Jurkat, Clone E6-1 (cell line): Measurements from ENCODE around the gene ADCY2.
"Not testable (repeated sequence)": the region's sequence is repeated elsewhere in the genome, so short reads cannot be mapped to it uniquely, and the experiment has no call there.

Experiments used
- DNase-seq: peaks from one replicate; pipeline ENCODE4 v3.0.0-alpha.2; 2011; ENCODE audit warnings: low read depth, low spot score
- H3K4me3 ChIP-seq: 2 replicates; pipeline ENCODE4 v1.5.1; 2011; ENCODE audit warnings: mild to moderate bottlenecking, low read length, control low read depth, moderate library complexity

Gene ADCY2

DNA sequence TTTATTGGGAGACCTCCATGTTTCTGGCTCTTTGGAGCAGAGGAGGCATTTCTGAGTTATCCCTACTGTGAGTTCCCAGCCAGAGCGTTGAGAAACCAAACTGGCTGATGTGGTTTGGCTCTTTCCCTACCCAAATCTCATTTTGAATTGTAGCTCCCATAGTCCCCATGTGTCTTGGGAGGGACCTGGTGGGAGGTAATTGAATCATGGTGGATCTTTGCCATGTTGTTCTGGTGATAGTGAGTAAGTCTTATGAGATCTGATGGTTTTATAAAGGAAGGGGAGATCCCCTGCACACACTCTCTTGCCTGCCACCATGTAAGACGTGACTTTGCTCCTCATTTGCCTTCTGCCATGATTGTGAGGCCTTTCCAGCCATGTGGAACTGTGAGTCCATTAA is 27.3 kb downstream of the ADCY2 start:
- not testable (repeated sequence) for H3K4me3 ChIP-seq, DNase-seq

DNA sequence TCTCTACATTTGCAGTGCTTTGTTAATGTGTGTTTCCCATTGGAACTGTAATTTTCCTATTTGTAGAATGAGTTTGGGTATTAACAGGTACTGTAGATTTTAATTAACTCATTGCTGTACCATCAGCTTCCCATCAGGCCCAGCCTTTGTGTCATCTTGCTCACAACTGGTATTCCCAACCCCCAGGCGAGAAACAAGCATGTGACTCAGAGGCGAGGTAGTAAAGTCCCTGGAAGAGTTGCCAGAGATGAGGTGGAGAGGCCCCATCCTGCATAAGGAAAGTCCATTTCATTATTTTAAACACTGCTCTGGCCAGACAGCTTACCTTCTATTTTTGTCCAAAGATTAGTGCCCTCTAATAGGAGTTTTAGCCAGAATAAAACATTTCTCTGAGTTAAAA is 29.9 kb downstream of the ADCY2 start:
- no peak overlapping the region for H3K4me3 ChIP-seq
- no peak for DNase-seq

DNA sequence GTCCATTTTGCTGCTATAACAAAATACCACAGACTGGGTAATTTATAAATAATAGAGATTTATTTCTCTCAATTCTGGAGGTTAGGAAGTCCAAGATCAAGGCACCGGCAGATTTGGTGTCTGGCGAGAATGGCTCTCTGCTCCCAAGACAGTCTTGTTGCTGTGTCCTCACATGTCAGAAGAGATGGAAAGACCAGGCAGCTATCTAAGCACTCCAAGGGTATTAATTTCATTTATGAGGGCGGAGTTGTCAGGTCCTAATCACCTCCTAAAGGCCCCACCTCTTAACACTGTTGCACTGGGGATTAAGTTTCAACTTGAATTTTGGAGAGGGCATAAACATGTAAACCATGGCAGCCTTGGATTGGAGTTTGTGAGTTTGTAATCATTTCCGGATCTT is 30.3 kb downstream of the ADCY2 start:
- no peak for DNase-seq
- H3K4me3 ChIP-seq = no peak overlapping the region

DNA sequence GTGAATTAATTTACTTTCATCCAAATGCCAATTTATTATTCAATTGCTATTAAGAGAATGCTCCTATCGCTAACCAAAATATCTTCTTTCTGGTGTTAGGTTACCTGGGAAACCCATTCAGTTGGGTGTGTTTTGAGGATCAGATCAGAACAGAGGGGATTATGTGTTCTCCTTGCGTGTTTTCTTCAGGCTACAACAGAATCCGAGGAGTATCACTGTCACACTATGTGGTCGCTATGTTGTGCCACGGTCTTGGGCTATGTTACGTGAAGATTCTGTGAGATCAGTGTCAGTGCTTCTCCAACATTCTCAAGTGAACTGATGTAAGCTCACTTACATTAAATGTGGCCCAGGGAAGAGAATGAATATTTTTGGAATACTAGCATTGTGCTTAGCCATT is 39.0 kb downstream of the ADCY2 start:
- no peak for DNase-seq
- H3K4me3 ChIP-seq = no peak overlapping the region

DNA sequence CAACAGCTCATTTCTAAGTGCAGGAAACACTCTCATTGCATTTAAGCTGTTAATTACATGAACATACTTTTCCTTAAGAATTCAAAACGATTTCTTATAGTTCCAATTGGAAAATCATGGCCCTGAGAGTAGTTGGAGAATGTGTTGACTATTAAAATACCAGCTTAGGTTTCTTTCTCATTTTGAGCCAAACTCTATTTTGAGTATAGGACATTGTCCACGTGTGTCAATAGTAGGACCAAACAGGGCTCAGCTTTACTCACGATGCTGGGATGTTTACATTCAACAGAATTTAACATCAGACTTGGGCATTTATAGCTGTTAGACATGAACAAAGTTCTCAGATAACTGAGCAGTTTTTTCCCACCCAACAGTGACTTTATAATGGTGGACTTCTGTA is 39.6 kb downstream of the ADCY2 start:
- no peak overlapping the region for H3K4me3 ChIP-seq
- no peak for DNase-seq

DNA sequence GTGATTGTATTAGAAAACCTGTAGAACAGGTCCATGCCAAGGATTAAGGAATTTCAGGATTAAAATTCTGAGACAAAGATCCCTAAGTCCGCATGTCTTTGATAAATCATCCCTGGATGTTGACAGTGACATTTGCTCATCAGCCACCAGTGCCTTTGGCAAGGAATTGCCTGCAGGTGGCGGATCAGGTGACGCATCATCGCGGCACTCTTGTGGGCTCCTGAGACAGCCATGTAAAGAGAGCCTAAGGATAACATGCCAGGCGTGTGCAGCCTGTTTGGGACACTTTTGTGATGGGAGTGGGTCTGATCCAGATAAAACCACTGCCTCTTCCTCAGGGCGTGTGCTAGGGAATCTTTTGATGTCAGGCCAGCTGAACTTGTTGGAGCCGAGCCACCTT is 40.6 kb downstream of the ADCY2 start:
- no peak overlapping the region for H3K4me3 ChIP-seq
- no peak for DNase-seq

DNA sequence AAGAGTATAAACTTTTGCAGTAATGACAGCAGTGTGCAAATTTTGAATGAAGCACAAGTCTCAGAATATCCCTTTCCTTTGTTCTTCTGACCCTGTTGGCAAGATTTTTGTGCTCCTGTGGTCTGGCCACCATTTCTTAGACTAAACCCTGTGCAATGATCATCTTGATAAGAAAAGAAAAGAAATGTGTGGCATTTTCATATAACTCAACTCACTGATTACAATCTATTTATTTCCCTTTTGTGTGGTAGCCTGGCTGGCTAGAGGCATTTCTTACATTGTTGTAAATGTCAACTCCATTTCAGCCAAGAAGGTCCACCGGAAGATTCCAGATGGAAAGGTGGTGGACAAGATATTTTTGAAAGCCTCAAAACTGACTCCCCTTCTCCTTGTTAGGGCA is 41.9 kb downstream of the ADCY2 start:
- H3K4me3 ChIP-seq = no peak overlapping the region
- DNase-seq = no peak

DNA sequence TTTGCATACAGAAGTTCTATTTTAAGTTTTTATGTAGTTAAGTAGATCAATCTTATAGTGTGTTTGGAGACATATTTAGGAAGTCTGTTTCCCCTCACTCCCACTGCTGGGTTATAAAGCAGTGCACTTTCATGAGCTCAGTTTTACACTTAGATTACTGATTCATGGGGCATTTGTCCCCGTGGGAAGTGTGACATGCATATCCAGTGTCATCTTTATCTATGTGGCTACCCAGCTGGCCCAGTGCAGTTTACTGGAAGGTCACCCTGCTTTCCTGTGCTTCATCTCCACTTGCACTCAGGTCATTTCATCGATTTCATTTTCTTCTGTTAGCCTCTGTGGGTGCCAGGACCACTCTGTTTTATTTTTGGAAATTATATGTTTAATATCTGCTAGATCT is 49.1 kb downstream of the ADCY2 start:
- DNase-seq = no peak
- no peak overlapping the region for H3K4me3 ChIP-seq

DNA sequence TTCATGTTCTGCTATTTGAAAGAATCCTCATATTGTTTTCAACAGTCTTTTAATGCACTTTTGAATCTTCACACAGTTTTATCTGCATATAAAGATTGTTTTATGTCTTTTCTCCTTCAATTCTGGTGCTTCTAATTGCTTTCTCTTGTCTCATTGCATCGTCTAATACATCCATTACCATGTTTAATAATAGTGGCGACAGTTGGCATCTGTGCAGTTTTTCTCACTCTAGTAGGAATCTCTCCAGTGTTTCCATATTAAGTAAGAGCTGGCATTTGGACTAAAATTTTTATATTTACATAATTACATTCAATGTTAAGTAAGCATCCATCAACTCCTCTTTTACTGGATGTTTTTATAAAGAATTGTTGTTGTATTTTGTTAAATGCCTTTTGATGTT is 49.9 kb downstream of the ADCY2 start:
- no peak for DNase-seq
- no peak overlapping the region for H3K4me3 ChIP-seq

DNA sequence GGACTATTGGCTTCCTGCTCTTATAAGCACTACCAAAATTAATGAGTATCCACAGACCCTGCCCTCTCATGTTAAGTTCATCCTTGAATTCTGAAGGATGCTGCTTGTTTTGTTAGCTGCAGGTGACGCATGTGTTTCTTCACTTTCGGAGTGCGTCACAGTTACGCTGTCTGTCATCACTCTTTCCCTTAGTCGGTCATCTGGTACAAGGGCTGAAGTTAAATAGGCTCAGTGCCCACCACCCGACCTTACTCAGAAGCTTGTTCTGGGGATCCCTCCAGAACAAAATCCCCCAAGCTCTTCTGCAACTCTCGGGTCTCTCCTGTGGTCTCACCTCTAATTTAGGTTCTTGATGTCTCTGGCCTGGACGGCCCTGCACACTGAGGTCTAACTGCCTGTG is 51.0 kb downstream of the ADCY2 start:
- no peak overlapping the region for H3K4me3 ChIP-seq

DNA sequence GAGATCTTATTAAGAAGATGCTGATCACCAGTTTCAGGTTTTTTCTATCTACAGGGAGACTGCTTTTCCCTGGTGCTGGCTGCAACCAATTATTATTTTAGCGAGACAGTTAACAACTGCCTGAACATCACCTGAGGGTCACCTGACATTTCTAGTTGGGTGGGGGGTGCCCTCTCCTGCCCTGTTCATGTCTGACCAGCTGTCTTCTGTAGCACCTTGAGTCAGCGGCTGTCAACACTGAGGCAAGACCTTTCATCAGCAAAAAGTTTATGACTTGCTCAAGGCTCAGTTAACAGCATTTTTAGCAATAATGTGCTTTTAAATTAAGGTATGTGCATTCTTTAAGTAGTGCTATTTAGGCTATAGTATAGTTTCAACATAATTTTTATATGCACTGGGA is 58.0 kb downstream of the ADCY2 start:
- no peak overlapping the region for H3K4me3 ChIP-seq
- no peak for DNase-seq

More for the DNA sequence above, 51.0 kb downstream of the ADCY2 start:
- no peak for DNase-seq

DNA sequence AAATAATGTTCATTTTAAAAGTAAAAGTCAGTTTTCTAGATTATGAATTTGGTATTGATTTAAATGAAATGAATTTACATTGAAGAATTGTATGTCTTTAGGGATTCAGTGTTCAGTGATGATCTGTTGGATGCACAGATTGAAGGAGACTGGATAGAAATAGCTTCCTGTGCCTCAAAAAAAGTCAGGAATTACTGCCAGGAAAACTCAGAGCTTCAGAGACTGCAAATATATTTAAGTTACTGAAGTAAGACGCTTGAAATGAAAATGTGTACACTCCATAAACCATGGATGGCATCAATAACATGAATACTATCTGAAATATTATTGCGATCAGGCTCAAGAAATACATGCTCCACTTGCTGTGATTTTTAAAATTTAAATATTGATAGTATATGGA is 60.3 kb downstream of the ADCY2 start:
- H3K4me3 ChIP-seq = no peak overlapping the region
- DNase-seq = no peak

DNA sequence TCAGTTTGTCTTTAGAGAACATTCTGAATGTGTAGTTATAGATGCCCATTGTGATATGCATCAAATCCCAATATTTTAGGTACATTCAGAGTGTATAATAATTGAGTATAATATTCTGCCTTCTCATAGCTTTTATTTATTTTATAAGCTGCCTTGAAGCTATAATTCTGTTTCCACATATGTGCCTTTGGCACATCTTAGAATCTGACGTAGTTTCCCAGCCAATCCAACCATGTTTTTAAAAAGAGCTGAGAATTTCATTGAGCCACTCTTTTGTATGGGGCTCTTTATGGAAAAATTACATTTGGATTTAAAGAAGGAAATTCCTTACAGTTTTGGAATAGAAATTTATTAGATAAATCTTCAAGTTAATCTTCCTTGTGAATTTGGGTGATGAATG is 65.4 kb downstream of the ADCY2 start:
- H3K4me3 ChIP-seq = no peak overlapping the region

DNA sequence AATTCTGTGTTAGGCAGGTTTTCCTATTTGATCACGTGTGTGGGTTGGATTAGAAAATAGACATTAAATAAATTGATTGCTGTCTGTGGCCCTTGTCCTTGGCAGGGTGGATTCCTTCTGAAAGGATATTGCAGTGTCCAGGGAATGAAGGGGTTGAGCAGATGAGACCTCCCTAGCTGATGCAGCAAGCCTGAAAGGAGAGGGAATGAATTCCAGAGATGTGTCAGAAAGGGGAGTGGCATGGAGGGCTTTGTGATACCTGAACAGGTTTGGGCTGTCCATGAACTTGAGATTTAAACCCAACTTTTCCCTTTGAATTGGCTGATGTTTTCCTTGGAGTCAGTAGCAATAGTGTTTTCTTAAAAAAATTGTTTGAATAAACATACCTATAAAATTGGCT is 66.8 kb downstream of the ADCY2 start:
- H3K4me3 ChIP-seq = no peak overlapping the region
- no peak for DNase-seq

More for the DNA sequence above, 65.4 kb downstream of the ADCY2 start:
- no peak for DNase-seq

DNA sequence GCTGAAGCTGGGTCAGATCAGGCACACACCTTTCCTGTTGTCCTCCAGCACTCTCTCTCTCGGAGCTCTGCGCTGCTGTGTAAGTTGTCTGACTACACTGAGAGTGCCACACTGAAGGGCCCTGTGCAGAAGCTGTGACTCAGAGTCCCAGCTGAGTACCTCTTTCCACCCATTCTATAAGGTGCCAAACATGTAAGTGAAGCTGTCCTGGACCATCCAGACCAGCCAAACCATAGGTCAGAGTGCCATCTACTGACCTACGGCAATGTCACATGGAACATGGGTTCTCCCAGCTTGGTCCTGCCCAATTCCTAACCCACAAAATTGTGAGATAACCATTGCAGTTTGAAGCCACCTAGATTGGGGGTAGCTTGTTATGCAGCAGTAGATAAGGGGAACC is 68.2 kb downstream of the ADCY2 start:
- no peak for DNase-seq
- H3K4me3 ChIP-seq = no peak overlapping the region

DNA sequence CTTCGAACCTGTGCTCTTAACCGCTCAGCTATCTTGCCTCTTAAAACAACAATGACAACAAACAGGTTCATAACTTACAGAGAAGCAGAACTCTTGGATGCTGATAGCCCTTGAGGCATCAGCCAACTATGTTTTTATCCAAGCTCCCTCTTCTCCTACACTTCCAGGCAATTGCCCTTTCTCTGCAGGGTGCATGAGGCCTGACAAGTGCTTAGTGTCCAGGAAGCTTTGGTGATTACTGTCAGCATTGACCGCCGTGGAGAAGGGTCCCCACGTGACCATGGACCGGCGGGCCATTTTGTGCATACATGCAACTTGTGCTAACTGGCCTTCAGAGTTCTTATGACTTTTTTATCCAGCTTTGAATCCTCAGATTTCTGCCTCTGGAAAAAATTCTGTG is 71.2 kb downstream of the ADCY2 start:
- no peak overlapping the region for H3K4me3 ChIP-seq
- no peak for DNase-seq

DNA sequence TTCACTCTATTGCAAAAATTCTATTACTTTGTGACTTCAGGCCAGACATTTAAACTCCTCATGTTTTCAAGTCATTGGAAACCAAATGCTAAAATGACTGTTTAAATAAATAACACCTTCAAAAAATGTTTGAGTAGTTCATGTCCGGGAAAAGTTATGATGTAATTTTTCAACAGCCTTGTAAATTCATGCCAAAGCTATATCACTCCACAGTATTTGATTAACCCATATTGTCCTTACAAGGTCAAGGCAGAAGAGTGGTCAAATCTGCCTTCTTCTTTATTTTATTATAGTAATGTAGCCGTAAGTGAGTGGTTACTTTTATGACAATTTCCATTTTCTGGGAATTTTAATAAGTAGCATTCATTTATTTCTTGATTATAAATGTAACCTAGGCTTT is 72.8 kb downstream of the ADCY2 start:
- DNase-seq = no peak
- H3K4me3 ChIP-seq = no peak overlapping the region

DNA sequence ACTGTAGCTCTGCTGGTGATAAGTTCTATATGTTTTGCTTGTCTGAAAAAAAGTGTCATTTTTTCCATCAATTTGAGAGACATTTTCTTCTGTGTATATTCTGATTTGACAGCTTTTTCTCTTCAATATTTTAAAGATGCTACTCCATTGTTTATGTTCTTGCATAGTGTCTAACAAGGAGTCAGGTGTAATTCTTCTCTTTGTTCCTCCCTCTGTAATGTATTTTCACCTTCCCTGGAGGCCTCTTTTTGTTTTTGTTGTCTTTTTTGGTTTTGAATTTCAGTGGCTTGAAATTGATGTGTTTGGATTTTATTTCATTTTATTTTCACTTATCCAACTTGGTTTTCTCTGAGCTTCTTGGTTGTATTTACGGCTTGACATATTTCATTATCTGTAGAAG is 75.8 kb downstream of the ADCY2 start:
- no peak overlapping the region for H3K4me3 ChIP-seq
- no peak for DNase-seq

DNA sequence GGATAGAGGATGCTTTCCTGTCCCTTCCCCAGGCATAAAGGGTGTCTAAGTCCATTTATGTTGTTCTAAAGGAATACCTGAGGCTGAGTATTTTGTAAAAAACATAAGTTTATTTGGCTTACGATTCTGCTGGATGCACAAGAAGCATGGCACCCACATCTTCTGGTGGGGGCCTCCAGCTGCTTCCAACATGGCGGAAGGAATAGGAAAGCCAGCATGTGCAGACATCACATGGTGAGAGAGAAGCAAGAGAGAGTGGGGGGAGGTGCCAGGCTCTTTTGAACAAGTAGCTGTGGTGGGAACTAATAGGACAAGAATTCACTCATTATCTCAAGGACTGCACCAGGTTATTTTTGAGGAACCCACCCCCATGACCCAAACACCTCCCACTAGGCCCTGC is 77.2 kb downstream of the ADCY2 start:
- DNase-seq = no peak
- H3K4me3 ChIP-seq = no peak overlapping the region

DNA sequence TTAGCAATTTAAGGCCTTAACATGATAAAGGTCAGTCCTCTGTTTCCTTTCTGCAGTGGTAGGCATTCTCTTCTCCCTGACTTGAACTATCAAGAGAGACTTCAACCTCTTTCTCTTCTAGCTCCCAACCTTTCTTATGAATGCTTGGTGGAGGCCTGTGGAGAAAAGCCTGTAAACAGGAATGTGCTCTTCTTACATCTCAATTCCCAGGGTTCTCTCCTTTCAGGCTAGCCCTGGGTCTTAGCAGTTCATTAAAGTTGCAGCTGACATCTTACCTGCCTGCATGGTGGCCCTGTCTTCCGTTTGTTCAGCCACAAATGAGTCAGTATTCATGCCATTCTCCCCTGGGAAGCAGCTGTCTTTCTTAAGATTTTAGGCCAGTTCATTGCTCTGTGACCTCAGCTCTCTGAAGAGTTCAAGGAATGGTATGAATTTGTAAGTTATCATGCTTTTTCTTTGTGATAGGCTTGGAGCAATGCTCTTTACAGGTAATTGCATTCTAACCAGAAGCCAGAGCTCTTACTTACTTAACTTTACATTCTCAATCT is 77.8 kb downstream of the ADCY2 start:
- H3K4me3 ChIP-seq = no peak overlapping the region
- DNase-seq = no peak

DNA sequence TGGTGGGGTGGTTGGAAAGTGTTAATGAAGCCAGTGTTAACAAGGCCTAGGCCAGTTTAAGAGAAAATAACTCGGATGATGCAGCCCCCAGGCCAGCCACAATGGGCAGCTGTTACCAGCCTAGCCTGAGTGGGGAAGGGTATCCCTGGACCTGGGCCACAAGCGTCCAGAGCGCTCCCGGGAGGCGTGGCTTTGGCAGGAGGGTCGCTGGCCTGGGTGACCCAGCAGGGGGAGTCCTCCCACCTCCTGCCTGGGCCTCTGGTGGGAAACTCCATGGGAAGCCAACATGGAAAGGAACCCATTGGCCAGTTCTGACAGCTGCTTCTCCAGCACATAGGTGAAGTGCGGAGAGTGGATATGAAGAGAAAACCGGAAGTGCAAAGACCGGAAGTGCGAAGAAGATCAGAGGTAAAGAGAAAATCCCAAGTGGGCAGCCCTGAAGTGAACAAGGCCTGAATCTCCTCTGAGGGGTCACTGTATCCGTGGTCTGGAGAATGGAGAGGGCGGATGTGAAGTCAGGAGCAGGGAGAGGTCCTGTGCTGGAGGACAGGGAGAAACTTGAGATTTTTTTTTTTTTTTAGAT is 79.0 kb downstream of the ADCY2 start:
- H3K4me3 ChIP-seq = no peak overlapping the region
- no peak for DNase-seq

DNA sequence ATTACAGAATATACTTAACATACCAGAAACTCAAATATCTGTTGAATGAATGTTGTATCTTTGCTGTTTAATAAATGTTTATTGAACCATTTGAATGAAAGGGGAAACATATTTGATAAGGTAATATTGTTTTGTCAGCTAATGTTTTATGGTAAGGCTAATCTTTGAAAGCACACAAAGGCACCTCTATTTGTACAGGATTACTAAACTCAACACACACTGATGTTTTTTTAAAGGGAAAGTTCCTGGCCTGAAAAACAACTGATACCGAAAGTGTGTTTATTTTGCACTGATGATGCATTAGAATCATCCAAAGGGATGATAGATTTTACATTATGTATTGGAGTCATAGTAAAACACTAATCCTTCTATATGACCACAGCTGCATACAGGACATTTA is 82.5 kb downstream of the ADCY2 start:
- DNase-seq = no peak
- no peak overlapping the region for H3K4me3 ChIP-seq
